Activated CD4-positive, alpha-beta T cell treated with anti-CD3 and anti-CD28 coated beads, Interleukin-2, amount 50 U/mL, for 4 hours (primary cell): ENCODE data around the gene ZNF749.
"Not testable (repeated sequence)": the region's sequence is repeated elsewhere in the genome, so short reads cannot be mapped to it uniquely, and the experiment has no call there.

Experiments
- DNase-seq, 2 experiments: peaks; one replicate each; pipeline ENCODE4 v3.0.0-alpha.2; 2020

The ZNF749 gene

GRCh38 chr19:57466489-57466888 lies 31.4 kb downstream of the ZNF749 start:
- DNase-seq, result no peak

DNA sequence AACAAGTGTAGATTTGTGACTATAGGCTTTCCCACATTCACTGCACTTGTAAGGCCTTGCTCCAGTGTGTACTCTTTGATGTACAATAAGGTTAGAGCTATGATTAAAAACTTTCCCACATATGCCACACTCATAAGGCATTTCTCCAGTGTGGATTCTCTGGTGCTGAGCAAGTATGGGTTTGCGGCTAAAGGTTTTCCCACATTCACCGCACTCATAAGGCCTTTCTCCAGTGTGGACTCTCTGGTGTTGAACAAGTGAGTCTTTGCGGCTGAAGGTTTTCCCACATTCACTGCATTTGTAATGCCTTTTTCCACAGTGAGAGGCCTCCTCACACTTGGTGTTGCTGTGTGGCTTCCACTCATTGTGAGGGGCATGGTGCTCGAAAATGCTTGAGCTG lies 38.5 kb downstream of the ZNF749 start:
- no peak for DNase-seq

DNA sequence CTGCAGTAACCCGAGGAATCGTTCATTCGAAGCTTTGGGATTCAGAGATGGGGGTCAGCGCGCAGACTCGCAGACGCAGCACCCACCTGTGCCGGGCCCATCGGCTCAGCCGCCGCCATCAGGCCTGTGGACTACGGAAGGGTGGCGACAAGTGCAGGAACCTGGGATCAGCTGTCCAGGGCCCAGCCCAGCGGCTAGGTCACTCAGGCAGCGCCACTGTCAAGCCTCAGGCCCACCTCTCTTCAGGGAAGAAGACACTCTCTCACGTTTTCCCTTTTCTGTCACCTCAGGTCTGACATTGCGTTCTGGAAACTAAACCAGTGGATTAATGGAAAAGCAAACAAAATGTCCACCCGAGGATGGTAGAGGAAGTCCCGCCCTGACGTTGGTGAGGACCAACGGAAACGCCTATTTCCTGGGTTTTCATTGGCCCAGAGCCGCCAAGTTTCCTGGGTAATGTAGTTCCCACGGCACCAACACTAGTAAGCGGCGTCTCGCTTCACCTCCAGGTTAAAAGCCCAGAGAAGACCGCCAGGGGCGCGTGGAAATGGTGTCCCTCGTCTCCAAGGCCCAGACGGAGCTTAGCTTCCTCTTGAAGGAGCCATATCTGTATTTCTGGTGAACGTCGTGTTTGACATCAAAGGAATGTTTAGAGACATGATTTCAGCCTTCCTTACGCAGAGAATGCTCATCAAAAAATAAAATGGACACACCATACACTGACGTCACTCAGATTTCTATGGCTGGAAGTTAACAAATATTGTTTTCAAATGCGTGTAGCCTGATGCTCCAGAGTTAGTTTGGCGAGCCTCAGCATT lies 42.3 kb downstream of the ZNF749 start, which contains the start of gene ZNF772:
Gene ZNF772, minus strand, starts transcription at position 376 of the 818 bp plus-strand sequence. Its CDS starts 257 bp downstream, at position 119.
- peak; percentile 90 for DNase-seq

- peak; percentile 95 for DNase-seq
Observed at GRCh38 chr19:57487477-57488298, 52.6 kb downstream of the ZNF749 start, which contains the start of gene ZNF419. Gene ZNF419 (plus strand): TSS chr19:57487750. CDS start chr19:57487951, 201 bp downstream.

DNA sequence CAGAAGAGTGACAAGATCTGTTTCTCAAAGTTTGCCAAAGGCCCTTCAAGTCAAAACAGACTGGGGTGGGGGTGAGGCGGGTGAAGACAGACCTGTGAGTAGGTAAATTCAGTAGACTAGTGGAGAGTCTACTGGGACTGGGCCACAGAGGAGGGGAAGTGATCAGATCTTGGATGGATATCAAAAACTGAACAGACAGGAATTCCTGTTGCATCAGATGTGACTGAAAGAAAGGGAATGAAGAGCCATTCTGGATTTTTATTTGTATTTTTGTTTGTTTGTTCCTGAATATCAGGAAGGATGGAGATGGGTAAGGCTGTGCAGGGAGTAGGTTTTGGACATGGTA lies 53.1 kb downstream of the ZNF749 start:
- DNase-seq, result not testable (repeated sequence)
